GM12872 (cell line): Measurements from ENCODE around the gene ABLIM3.

Experiments
- CTCF ChIP-seq: IDR thresholded peaks from 3 replicates; pipeline ENCODE4 v1.5.1; 2011; ENCODE audit warnings: low read depth, mild to moderate bottlenecking, low read length, moderate library complexity; ENCODE audit not compliant: insufficient read depth

The ABLIM3 gene

GRCh38 chr5:149113669-149114068 is 27.6 kb upstream of the ABLIM3 start:
- TF ChIP-seq CTCF = no peak

- peak; percentile 85 for TF ChIP-seq CTCF
Measured at GRCh38 chr5:149114403-149115312, 26.6 kb upstream of the ABLIM3 start.

- no peak for TF ChIP-seq CTCF
Measured at GRCh38 chr5:149117970-149118369, 23.3 kb upstream of the ABLIM3 start.

- no peak for TF ChIP-seq CTCF
Measured at GRCh38 chr5:149118463-149118862, 22.8 kb upstream of the ABLIM3 start.

- no peak for TF ChIP-seq CTCF
Measured at GRCh38 chr5:149121145-149121544, 20.1 kb upstream of the ABLIM3 start.

GRCh38 chr5:149123211-149123610 is 18.1 kb upstream of the ABLIM3 start:
- no peak for TF ChIP-seq CTCF

- no peak for TF ChIP-seq CTCF
Measured at GRCh38 chr5:149125386-149125891, 15.9 kb upstream of the ABLIM3 start.
